Measurements from ENCODE around the gene AJAP1.

DNA sequence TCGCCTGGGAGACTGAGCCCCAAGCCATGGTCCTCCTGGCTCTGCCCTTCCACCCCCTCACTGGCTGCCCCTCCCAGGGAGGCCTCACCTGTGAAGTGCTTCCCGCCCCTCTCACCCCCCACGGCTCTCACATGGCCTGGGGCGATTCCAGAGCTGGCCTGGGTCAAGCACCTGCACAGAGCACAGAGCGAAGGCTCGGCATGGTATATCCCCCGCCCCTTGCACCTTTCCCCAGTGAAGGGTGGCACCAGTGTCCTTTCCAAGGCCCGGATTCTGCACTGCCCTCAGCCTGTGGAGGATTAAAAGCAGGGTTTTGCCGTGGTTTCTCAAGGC lies 1.1 kb upstream of the AJAP1 start:
- TF ChIP-seq SMC3 (IDR thresholded peaks at IDR 0.05; ENCODE audit: low read depth, low read length), result no peak
- TF ChIP-seq RXRA (IDR thresholded peaks at IDR 0.05; ENCODE audit: borderline replicate concordance, low read depth), result no peak
- no peak for TF ChIP-seq EZH2phosphoT487 (IDR thresholded peaks at IDR 0.05; ENCODE audit: borderline replicate concordance, low read depth)
- TF ChIP-seq, protein P1, sequence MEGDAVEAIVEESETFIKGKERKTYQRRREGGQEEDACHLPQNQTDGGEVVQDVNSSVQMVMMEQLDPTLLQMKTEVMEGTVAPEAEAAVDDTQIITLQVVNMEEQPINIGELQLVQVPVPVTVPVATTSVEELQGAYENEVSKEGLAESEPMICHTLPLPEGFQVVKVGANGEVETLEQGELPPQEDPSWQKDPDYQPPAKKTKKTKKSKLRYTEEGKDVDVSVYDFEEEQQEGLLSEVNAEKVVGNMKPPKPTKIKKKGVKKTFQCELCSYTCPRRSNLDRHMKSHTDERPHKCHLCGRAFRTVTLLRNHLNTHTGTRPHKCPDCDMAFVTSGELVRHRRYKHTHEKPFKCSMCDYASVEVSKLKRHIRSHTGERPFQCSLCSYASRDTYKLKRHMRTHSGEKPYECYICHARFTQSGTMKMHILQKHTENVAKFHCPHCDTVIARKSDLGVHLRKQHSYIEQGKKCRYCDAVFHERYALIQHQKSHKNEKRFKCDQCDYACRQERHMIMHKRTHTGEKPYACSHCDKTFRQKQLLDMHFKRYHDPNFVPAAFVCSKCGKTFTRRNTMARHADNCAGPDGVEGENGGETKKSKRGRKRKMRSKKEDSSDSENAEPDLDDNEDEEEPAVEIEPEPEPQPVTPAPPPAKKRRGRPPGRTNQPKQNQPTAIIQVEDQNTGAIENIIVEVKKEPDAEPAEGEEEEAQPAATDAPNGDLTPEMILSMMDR (IDR thresholded peaks at IDR 0.05), result no peak
- TF ChIP-seq, protein P2, sequence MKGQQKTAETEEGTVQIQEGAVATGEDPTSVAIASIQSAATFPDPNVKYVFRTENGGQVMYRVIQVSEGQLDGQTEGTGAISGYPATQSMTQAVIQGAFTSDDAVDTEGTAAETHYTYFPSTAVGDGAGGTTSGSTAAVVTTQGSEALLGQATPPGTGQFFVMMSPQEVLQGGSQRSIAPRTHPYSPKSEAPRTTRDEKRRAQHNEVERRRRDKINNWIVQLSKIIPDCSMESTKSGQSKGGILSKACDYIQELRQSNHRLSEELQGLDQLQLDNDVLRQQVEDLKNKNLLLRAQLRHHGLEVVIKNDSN (IDR thresholded peaks at IDR 0.05; ENCODE audit: borderline replicate concordance, low read depth), result no peak

All from SK-N-SH (cell line).